NCI-H2227 (cell line): ENCODE results near the gene SLC38A6.

ENCODE experiments used
- DNase-seq: peaks from one replicate; lab custom pipeline; 2025; ENCODE audit not compliant: unreplicated experiment; lab: John Stamatoyannopoulos, UW

The SLC38A6 gene

DNA sequence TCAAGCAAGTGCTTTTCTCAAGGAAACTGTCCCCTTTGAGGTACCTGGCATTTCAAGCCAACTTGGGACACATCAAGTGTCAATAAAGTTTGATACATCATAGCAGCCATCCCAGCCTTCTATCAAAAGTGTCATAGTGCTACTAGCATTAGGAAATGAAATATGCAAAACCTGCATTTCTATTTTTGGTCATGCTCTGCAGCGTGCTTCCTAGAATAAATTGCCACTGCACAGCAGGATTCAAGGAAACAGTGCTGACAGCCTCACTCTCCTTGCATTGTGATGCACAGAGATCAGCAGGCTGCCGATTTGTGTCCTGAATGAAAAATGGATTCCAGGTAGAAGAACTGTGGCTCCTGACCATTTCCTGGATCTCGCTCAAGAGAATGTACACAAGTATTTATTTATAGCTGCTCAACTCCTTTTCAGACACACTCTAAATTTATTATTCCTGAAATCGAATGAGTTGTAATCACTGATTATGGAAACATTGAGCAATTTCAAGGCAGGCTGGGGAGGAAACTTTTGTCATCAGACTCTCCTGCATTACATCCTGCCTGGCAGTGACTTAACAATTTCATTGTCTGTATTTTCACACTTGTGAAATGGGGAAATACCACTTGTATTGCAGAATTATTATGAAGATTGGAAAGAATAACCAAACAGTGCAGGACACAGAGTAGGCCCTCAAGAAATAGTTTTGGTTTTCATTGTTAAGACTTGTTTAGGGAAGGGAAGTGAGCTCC is 120.9 kb downstream of the SLC38A6 start:
- DNase-seq = no peak
